ENCODE results near the gene AGT.

Gene AGT

GRCh38 chr1:230694464-230694863, 19.5 kb downstream of the AGT start:
- H3K4me1 ChIP-seq (ENCODE audit: control insufficient read depth, insufficient read depth, low read length) = no peaks in the 10 kb centered on the region
- H3K27me3 ChIP-seq (ENCODE audit: control insufficient read depth, insufficient read depth, low read length) = no peaks in the 10 kb centered on the region
- H3K9ac ChIP-seq (ENCODE audit: low read depth, low read length) = no peak overlapping the region
- H3K4me3 ChIP-seq (ENCODE audit: low read depth, low read length) = no peak overlapping the region
- peaks cover 12% of the 10 kb centered on the region for H3K36me3 ChIP-seq (ENCODE audit: control insufficient read depth, insufficient read depth, low read length)
- no peaks in the 10 kb centered on the region for H3K9me3 ChIP-seq (ENCODE audit: control insufficient read depth, insufficient read depth, low read length)

GRCh38 chr1:230693777-230694176, 20.1 kb downstream of the AGT start:
- no peaks in the 10 kb centered on the region for H3K9me3 ChIP-seq (ENCODE audit: control insufficient read depth, insufficient read depth, low read length)
- no peak overlapping the region for H3K9ac ChIP-seq (ENCODE audit: low read depth, low read length)
- no peak overlapping the region for H3K4me3 ChIP-seq (ENCODE audit: low read depth, low read length)
- H3K36me3 ChIP-seq (ENCODE audit: control insufficient read depth, insufficient read depth, low read length) = peaks cover 12% of the 10 kb centered on the region
- H3K4me1 ChIP-seq (ENCODE audit: control insufficient read depth, insufficient read depth, low read length) = no peaks in the 10 kb centered on the region
- no peaks in the 10 kb centered on the region for H3K27me3 ChIP-seq (ENCODE audit: control insufficient read depth, insufficient read depth, low read length)

DNA sequence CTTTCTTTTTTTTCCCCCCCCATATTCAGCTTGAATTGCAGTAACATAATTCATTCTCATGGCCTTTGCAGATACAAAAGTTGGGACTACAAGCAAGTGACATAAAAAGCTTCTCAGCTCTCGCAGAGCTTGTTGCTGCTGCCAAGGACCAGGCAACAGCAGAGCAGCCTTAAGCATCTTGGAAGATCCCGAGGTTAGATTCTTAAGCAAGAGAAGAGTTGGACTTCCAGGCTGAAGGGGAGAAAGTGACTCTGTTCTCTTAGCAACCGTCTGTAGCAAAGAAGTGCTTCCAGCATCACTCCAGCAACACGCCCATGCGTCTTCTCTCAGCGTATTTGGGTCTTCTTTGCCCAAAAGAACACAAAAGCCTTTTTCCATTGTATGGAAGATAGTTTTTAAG, 20.7 kb downstream of the AGT start:
- Histone ChIP-seq H3K9me3 (ENCODE audit: control insufficient read depth, insufficient read depth, low read length) (no peaks in the 10 kb centered on the region), H3K4me1 (ENCODE audit: control insufficient read depth, insufficient read depth, low read length) (no peaks in the 10 kb centered on the region), H3K27me3 (ENCODE audit: control insufficient read depth, insufficient read depth, low read length) (no peaks in the 10 kb centered on the region), H3K4me3 (ENCODE audit: low read depth, low read length) (no peak overlapping the region), H3K36me3 (ENCODE audit: control insufficient read depth, insufficient read depth, low read length) (peaks cover 13% of the 10 kb centered on the region), H3K9ac (ENCODE audit: low read depth, low read length) (no peak overlapping the region)

GRCh38 chr1:230691615-230692014, 22.3 kb downstream of the AGT start:
- Histone ChIP-seq H3K4me3 (ENCODE audit: low read depth, low read length) (no peak overlapping the region), H3K36me3 (ENCODE audit: control insufficient read depth, insufficient read depth, low read length) (peaks cover 13% of the 10 kb centered on the region), H3K4me1 (ENCODE audit: control insufficient read depth, insufficient read depth, low read length) (no peaks in the 10 kb centered on the region), H3K9me3 (ENCODE audit: control insufficient read depth, insufficient read depth, low read length) (no peaks in the 10 kb centered on the region), H3K27me3 (ENCODE audit: control insufficient read depth, insufficient read depth, low read length) (no peaks in the 10 kb centered on the region), H3K9ac (ENCODE audit: low read depth, low read length) (no peak overlapping the region)

GRCh38 chr1:230690101-230690500, 23.8 kb downstream of the AGT start:
- Histone ChIP-seq H3K4me1 (ENCODE audit: control insufficient read depth, insufficient read depth, low read length) (no peaks in the 10 kb centered on the region), H3K27me3 (ENCODE audit: control insufficient read depth, insufficient read depth, low read length) (no peaks in the 10 kb centered on the region), H3K9ac (ENCODE audit: low read depth, low read length) (no peak overlapping the region), H3K4me3 (ENCODE audit: low read depth, low read length) (no peak overlapping the region), H3K9me3 (ENCODE audit: control insufficient read depth, insufficient read depth, low read length) (no peaks in the 10 kb centered on the region), H3K36me3 (ENCODE audit: control insufficient read depth, insufficient read depth, low read length) (peaks cover 13% of the 10 kb centered on the region)

DNA sequence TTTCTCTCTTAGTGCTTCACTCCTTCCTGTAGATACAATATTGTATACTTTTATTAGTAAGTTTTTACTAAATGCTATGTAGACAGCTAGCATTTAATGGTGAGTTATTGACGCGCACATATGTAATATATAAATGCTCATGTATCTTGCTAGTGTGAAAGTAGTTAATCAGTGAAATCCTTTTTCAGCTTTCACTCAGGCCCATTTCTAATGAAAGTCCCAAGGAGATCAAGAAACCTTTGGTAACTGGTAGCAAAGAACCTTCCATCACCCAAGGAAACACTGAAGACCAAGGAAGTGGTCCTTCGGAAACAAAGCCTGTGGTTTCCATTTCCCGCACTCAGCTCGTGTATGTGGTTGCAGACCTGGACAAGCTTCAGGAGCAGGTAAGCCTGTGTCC, 27.2 kb downstream of the AGT start:
- Histone ChIP-seq H3K9ac (ENCODE audit: low read depth, low read length) (no peak overlapping the region), H3K36me3 (ENCODE audit: control insufficient read depth, insufficient read depth, low read length) (peaks cover 16% of the 10 kb centered on the region), H3K27me3 (ENCODE audit: control insufficient read depth, insufficient read depth, low read length) (no peaks in the 10 kb centered on the region), H3K4me1 (ENCODE audit: control insufficient read depth, insufficient read depth, low read length) (no peaks in the 10 kb centered on the region), H3K4me3 (ENCODE audit: low read depth, low read length) (no peak overlapping the region), H3K9me3 (ENCODE audit: control insufficient read depth, insufficient read depth, low read length) (no peaks in the 10 kb centered on the region)

DNA sequence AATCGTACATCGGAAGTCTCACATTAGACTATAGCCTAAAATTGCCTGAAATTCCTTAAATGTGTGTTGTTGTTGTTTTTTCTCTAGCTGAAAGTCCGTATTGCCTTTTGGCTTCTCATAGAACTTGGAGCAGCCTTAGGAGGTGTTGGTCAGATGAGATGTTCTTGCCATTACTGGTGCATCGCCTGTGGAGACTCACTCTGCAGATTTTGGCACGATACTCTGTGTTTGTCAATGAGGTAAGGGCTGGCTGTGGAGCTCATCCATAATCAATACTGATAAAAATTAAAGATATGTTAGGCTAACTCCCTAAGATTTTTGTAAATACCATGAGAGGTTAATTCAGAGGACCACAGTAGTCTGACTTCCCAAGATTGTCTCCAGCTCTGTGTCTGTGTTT, 28.9 kb downstream of the AGT start:
- Histone ChIP-seq H3K9me3 (ENCODE audit: control insufficient read depth, insufficient read depth, low read length) (no peaks in the 10 kb centered on the region), H3K27me3 (ENCODE audit: control insufficient read depth, insufficient read depth, low read length) (no peaks in the 10 kb centered on the region), H3K9ac (ENCODE audit: low read depth, low read length) (no peak overlapping the region), H3K4me3 (ENCODE audit: low read depth, low read length) (no peak overlapping the region), H3K4me1 (ENCODE audit: control insufficient read depth, insufficient read depth, low read length) (no peaks in the 10 kb centered on the region), H3K36me3 (ENCODE audit: control insufficient read depth, insufficient read depth, low read length) (peaks cover 9% of the 10 kb centered on the region)

- Histone ChIP-seq H3K36me3 (ENCODE audit: control insufficient read depth, insufficient read depth, low read length) (peaks cover 4% of the 10 kb centered on the region), H3K4me3 (ENCODE audit: low read depth, low read length) (no peak overlapping the region)
These were observed 29.8 kb downstream of the AGT start for GRCh38 chr1:230684146-230684545.

GRCh38 chr1:230682882-230683610, 30.9 kb downstream of the AGT start:
- Histone ChIP-seq H3K4me1 (ENCODE audit: control insufficient read depth, insufficient read depth, low read length) (no peaks in the 10 kb centered on the region), H3K9ac (ENCODE audit: low read depth, low read length) (no peak overlapping the region), H3K27me3 (ENCODE audit: control insufficient read depth, insufficient read depth, low read length) (no peaks in the 10 kb centered on the region), H3K36me3 (ENCODE audit: control insufficient read depth, insufficient read depth, low read length) (peaks cover 2% of the 10 kb centered on the region), H3K4me3 (ENCODE audit: low read depth, low read length) (no peak overlapping the region), H3K9me3 (ENCODE audit: control insufficient read depth, insufficient read depth, low read length) (no peaks in the 10 kb centered on the region)

More at GRCh38 chr1:230684146-230684545, 29.8 kb downstream of the AGT start:
- no peaks in the 10 kb centered on the region for H3K4me1 ChIP-seq (ENCODE audit: control insufficient read depth, insufficient read depth, low read length)
- no peak overlapping the region for H3K9ac ChIP-seq (ENCODE audit: low read depth, low read length)
- H3K9me3 ChIP-seq (ENCODE audit: control insufficient read depth, insufficient read depth, low read length) = no peaks in the 10 kb centered on the region
- H3K27me3 ChIP-seq (ENCODE audit: control insufficient read depth, insufficient read depth, low read length) = no peaks in the 10 kb centered on the region

DNA sequence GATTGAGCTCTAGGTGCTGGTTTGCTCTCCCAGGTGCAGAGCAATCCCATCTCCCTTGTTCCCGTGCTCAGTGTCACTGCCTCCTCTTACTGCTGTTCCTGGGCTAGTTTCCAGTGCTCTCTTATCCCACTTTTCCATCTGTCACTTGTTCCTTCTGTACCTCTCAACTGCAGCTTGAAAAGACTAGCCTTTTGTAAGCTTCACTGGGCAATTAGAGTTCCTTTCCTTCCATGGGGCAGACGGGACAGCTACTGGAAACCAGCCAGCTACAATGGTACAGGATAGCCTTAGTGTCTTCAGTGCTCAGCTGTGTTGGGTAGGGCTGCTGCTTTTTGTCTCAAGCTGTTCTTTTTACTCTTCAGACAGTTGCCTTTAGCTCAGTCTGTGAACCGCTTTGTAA, 31.6 kb downstream of the AGT start:
- no peak overlapping the region for H3K4me3 ChIP-seq (ENCODE audit: low read depth, low read length)
- H3K9me3 ChIP-seq (ENCODE audit: control insufficient read depth, insufficient read depth, low read length) = no peaks in the 10 kb centered on the region
- H3K9ac ChIP-seq (ENCODE audit: low read depth, low read length) = no peak overlapping the region
- no peaks in the 10 kb centered on the region for H3K4me1 ChIP-seq (ENCODE audit: control insufficient read depth, insufficient read depth, low read length)
- H3K36me3 ChIP-seq (ENCODE audit: control insufficient read depth, insufficient read depth, low read length) = peaks cover 2% of the 10 kb centered on the region
- no peaks in the 10 kb centered on the region for H3K27me3 ChIP-seq (ENCODE audit: control insufficient read depth, insufficient read depth, low read length)

DNA sequence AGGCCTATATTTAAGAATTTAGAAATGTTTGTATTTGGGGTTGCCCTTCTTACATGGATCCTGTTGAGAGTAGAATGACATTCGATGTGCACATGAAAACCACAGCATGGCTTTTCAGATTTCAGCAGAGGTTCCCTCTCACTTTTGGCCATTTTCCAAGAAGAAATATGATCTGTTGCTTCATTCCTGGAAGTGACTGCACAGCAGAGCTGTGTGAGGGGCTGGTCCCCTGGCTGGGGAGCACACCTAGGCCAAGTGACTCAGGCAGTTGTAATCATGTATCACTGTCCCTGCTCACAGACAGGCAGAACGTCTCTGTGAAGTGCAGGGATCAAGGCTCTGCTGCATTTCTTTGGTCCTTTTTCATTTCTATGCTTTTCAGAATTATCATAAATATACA, 32.3 kb downstream of the AGT start:
- H3K4me1 ChIP-seq (ENCODE audit: control insufficient read depth, insufficient read depth, low read length) = no peaks in the 10 kb centered on the region
- H3K27me3 ChIP-seq (ENCODE audit: control insufficient read depth, insufficient read depth, low read length) = no peaks in the 10 kb centered on the region
- peaks cover 2% of the 10 kb centered on the region for H3K36me3 ChIP-seq (ENCODE audit: control insufficient read depth, insufficient read depth, low read length)
- no peak overlapping the region for H3K4me3 ChIP-seq (ENCODE audit: low read depth, low read length)
- H3K9me3 ChIP-seq (ENCODE audit: control insufficient read depth, insufficient read depth, low read length) = no peaks in the 10 kb centered on the region
- no peak overlapping the region for H3K9ac ChIP-seq (ENCODE audit: low read depth, low read length)

DNA sequence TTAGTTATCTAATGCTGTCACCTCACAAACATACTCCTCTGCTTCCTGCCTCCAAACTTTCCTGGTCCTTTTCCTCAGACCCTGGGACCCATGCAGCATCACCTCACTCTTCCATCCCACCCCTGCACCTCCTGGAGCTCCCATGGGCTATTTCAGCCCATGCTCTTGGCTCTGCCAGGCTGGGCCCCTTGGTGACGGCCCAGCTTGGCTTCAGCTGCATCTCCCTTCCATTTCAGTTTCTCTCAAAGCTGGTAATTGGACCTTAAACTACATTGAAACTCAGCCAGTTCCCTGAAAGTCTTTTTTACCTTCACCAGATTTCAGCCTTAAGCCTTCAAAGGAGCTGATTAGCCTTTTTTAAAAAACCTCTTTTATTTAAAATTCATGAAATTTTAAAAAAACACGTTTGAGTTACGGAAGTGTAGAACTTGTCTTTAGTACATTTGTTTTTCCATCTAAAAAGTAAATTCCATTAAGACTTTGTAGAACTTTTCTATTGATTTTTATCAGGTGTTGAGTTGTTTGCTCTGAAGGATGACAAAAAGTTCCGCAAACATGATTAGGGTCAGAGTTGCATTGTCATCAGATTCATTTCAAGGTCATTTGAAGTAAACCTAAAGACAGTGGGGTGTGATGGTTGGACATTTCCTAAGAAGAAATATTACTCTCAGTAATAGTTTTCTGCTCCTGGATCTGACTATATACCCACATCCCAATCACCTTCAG, 33.5 kb downstream of the AGT start:
- Histone ChIP-seq H3K9ac (ENCODE audit: low read depth, low read length) (no peak overlapping the region), H3K4me1 (ENCODE audit: control insufficient read depth, insufficient read depth, low read length) (no peaks in the 10 kb centered on the region), H3K36me3 (ENCODE audit: control insufficient read depth, insufficient read depth, low read length) (peaks cover 2% of the 10 kb centered on the region), H3K27me3 (ENCODE audit: control insufficient read depth, insufficient read depth, low read length) (no peaks in the 10 kb centered on the region), H3K4me3 (ENCODE audit: low read depth, low read length) (no peak overlapping the region), H3K9me3 (ENCODE audit: control insufficient read depth, insufficient read depth, low read length) (no peaks in the 10 kb centered on the region)

Data from iPS-15b (cell line).